22Rv1 (cell line): ENCODE results near the gene KLRK1.

ENCODE experiments used
- CTCF ChIP-seq: fragments of 450-650 bp; IDR thresholded peaks from 2 replicates; pipeline ENCODE4 v1.5.1; 2017; ENCODE audit warnings: mild to moderate bottlenecking
- ZFX ChIP-seq: fragments of 450-650 bp; IDR thresholded peaks from 2 replicates; pipeline ENCODE4 v1.6.1; 2017; ENCODE audit warnings: antibody characterized with exemption, borderline replicate concordance

DNA sequence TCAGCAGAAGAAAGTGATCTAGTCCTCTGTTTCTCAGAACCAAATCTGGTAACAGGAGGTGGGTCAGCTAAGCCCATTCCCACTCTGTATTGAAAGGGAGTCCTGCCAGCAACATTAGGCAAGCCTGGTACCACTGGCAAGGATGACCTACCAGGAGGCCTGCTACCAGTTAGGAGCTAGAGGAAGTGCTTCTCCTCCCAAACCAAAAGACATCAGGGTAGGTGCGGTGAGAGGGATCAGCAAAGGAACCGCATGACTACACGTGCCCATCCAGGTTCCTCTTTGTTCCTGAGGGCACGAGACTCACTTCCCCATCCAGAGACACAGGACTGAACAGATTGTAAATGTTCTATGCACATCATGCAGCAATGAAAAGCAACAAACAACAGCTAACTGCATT is 16.9 kb upstream of the KLRK1 start:
- TF ChIP-seq CTCF (no peak), ZFX (no peak)
